DMS 273 treated with DMSO at 0.1 percent for 48 hours (cell line): ENCODE data around the gene CHFR.
"Not testable (repeated sequence)": the region's sequence is repeated elsewhere in the genome, so short reads cannot be mapped to it uniquely, and the experiment has no call there.

Source experiments
- DNase-seq: peaks from one replicate; lab custom pipeline; 2025; lab: John Stamatoyannopoulos, UW

Gene CHFR

GRCh38 chr12:132887513-132888351 lies at the start of gene CHFR:
CHFR (minus strand) TSS chr12:132887605; CDS start chr12:132887328, 277 bp downstream.
- peak; percentile 77 for DNase-seq

GRCh38 chr12:132936921-132937320 lies 49.5 kb upstream of the CHFR start:
- not testable (repeated sequence) for DNase-seq

GRCh38 chr12:132936163-132936562 lies 48.8 kb upstream of the CHFR start:
- DNase-seq = no peak

DNA sequence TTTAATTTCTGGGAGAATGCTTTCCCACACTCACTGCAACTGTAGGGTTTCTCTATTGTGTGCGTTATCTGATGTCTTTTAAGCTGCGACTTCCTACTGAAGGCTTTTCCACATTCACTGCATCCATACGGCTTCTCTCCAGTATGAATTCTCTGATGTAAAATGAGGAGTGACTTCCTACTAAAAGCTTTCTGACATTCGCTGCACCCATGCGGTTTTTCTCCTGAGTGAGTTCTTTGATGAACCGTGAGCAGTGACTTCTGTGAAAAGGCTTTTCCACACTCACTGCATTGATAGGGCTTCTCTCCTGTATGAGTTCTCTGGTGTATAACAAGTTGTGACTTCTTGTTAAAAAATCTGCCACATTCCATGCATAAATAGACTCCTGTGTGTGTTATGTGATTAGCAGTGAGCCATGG lies 39.0 kb upstream of the CHFR start:
- no peak for DNase-seq

GRCh38 chr12:132925597-132926414 lies 38.4 kb upstream of the CHFR start:
- DNase-seq = no peak

- DNase-seq = no peak
Measured at GRCh38 chr12:132924356-132924755, 37.0 kb upstream of the CHFR start.

GRCh38 chr12:132923356-132923909 lies 36.0 kb upstream of the CHFR start:
- no peak for DNase-seq

DNA sequence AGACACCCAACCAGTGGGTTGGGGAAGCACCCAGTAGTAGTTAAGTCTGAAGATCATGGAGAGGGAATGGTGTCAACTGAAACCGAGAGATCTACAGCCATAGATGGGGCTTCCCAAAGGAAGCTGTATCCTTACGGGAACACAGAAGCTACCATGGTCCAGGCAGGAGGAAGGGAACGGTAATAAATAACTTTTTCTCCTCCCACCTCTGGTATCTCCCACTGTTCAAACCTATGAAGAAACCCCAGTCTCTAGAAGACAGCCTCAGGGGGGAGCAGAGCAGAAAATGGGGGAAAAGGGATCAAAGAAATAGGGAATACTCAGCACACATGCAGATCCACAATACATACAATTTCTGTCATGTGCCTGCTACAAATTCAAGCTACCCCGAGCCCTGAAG lies 35.3 kb upstream of the CHFR start:
- DNase-seq = no peak

- no peak for DNase-seq
Measured at GRCh38 chr12:132921685-132922084, 34.3 kb upstream of the CHFR start.

DNA sequence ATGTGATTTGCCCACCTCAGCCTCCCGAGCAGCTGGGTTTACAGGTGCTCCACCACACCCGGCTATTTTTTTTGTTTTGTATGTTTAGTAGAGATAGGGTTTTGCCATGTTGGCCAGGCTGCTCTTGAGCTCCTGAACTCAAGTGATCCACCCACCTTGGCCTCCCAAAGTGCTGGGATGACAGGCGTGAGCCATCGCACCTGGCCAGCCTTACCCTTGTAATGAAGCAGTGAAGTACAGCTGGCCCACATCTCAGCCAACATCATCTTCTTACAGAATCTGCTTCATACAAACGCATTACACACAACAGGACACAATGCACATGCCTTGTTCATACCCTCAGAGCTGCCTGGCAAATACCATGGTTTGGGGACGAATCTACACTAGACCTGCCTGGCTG lies 31.3 kb upstream of the CHFR start:
- no peak for DNase-seq

GRCh38 chr12:132909030-132909368 lies 21.6 kb upstream of the CHFR start:
- DNase-seq = no peak

GRCh38 chr12:132908145-132909029 lies 21.0 kb upstream of the CHFR start:
- peak; percentile 92 for DNase-seq

- not testable (repeated sequence) for DNase-seq
Measured at GRCh38 chr12:132907789-132908144, 20.4 kb upstream of the CHFR start.

DNA sequence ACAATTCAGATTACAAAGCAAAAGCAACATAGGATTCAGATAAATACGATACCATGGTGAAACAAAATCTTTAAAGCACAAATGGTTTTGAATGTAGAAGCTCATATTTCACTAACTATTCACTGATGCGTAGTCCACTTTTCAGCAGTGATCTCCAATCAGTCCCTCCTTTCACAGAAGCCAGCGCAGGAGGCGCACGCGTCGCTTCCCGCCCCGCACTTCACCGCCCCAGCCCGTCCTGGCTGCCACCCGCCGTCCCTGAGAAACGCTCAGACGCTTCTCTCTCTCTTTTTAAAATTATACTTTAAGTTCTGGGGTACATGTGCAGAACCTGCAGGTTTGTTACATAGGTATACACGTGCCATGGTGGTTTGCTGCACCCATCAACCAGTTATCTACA lies 19.8 kb upstream of the CHFR start:
- no peak for DNase-seq

- DNase-seq = no peak
Measured at GRCh38 chr12:132904718-132905328, 17.4 kb upstream of the CHFR start.

DNA sequence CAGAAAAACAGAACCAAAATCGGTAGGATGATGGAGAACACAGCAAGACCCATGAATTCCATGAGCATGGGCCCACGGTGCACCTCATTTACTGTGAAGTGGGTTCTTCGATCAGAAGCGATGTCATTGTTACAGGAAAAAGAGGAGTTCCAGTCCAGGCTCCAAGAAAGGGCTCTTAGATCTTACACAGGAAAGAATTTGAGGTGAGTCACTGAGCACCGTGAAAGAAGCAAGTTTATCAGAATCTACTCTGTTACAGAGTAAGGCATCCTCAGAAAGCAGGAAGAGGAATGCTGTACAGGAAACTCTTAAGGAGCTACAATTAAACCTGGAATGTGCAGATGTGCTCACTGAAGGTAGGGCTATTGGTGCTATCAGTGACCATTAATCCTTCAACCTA lies 11.6 kb upstream of the CHFR start:
- DNase-seq = no peak

DNA sequence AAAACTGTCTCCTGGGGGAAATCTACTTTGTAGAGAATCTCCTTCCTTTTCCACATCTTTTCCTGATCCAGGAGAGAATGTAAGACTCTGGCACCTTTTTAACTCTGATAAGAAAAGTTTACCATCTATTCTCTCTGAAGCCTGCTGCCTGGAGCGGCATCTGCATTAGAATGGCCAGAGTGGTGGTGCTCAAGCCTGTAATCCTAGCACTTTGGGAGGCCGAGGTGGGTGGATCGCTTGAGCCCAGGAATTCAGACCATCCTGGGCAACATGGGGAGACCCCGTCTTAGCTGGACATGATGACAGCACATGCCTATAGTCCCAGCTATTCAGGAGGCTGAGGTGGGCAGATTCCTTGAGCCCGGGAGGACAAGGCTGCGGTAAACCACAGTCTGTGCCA lies 1.4 kb upstream of the CHFR start:
- no peak for DNase-seq

DNA sequence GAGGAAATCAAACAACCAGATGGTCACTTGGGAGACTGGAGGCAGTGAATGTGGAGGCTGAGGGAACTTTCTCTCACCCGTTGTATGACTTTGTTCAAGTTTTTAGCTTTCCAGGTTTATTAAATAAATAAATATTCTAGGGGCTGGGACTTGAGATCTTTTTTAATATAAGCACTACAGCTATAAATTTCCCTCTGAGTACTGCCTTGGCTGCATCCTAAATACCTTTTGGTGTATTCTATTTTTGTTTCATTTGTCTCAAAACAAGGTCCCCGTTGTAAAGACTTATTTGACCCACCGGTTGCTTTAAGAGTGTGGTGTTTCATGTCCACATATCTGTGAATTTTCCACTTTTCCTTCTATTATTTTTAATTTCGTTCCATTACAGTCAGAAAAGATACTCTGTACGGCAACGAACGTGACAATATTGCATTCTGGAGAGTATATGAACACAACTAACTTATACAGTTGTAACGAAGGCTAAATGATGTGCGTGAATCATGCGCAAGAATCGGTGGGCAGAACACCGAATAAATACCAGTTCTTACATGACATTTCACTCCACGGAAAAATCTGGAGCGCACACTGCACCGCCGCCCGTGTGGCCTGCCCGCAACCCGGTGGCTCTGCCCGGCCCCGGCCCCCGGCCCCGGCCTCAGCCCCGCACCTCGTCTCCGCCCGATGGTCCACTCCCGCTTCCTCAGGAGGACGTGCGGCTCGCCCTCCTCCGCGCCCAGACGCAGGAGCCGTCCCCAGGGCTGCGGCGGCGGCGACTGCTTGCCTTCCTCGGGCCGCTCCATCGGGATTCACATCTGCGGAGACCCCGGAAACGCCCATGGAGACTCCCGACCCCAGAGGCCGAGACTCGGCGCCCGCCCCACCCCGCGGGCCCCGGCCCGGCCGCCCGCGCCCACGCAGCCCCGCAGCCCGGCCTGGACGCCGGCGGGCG lies 602 bp downstream of the CHFR start:
- DNase-seq = no peak

GRCh38 chr12:132881818-132882217 lies 5.6 kb downstream of the CHFR start:
- no peak for DNase-seq

DNA sequence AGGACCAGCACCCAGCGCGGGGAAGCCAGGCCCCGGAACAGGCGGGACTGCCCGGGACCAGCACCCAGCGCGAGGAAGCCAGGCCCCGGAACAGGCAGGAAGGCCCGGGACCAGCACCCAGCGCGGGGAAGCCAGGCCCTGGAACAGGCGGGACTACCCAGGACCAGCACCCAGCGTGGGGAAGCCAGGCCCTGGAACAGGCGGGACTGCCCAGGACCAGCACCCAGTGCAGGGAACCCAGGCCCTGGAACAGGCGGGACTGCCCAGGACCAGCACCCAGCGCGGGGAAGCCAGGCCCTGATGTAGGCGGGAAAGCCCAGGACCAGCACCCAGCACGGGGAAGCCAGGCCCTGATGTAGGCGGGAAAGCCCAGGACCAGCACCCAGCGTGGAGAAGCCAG lies 12.8 kb downstream of the CHFR start:
- DNase-seq = not testable (repeated sequence)
